Tibial nerve (tissue), 4 donors: Measurements from ENCODE around the gene GOLGA6D. TPM values are rescaled to one million over a fixed set of nuclear protein-coding genes. Genes with fewer than 3 reads are reported as not detected.
"Not testable (repeated sequence)": the region's sequence is repeated elsewhere in the genome, so short reads cannot be mapped to it uniquely, and the experiment has no call there.

ENCODE experiments used
- DNase-seq, 2 donors: peaks; one replicate each; pipeline ENCODE4 v3.0.0-alpha.2; 2019; ENCODE audit warnings: low spot score in 2 of 2
- H3K27ac ChIP-seq, 4 donors: fragments of 200-600 bp; sonication (generic) in 3 of 4; one replicate each; pipeline ENCODE4 v1.5.1; 2017 to 2019; ENCODE audit warnings: mild to moderate bottlenecking in 1 of 4
- H3K27me3 ChIP-seq, 2 donors: fragments of 200-600 bp; sonication (generic) in 1 of 2; one replicate each; pipeline versions ENCODE4 v1.5.1 to v1.6.0; 2017 to 2019
- H3K36me3 ChIP-seq, 3 donors: fragments of 200-600 bp; sonication (generic); one replicate each; pipeline ENCODE4 v1.5.1; 2018 to 2019
- H3K4me1 ChIP-seq, 4 donors: fragments of 200-600 bp; sonication (generic) in 3 of 4; one replicate each; pipeline ENCODE4 v1.5.1; 2017 to 2019
- H3K4me3 ChIP-seq, 4 donors: fragments of 200-600 bp; sonication (generic) in 3 of 4; one replicate each; pipeline ENCODE4 v1.5.1; 2017 to 2019; ENCODE audit warnings: mild to moderate bottlenecking in 1 of 4, moderate library complexity in 1 of 4
- H3K9me3 ChIP-seq, 4 donors: fragments of 200-600 bp; sonication (generic) in 3 of 4; one replicate each; pipeline ENCODE4 v1.5.1; 2017 to 2019
- EP300 ChIP-seq, 2 donors: sonication (generic); formaldehyde crosslinking; IDR thresholded peaks; one replicate each; pipeline ENCODE4 v1.6.1; 2017; ENCODE audit warnings: antibody characterized with exemption in 2 of 2, mild to moderate bottlenecking in 1 of 2
- POLR2A ChIP-seq, 2 donors: fragments of 450-650 bp; IDR thresholded peaks; one replicate each; pipeline ENCODE4 v1.6.1; 2017; ENCODE audit warnings: antibody characterized with exemption in 2 of 2, mild to moderate bottlenecking in 2 of 2, moderate library complexity in 2 of 2
- WGBS, 2 donors: methylation state at CpG; one replicate each; pipeline ENCODE4 v1.1.5; 2018; 5-methylcytosine and 5-hydroxymethylcytosine counted together
- total RNA-seq, 4 donors: library from RNA; depleted of rRNA; stranded (reverse); fragments of >200 nt; gene quantifications; one replicate each; pipeline ENCODE4 v1.1.0, GENCODE V29; 2016
- TF ChIP-seq, protein P1 (sequence below), 5 experiments: fragments of 200-600 bp in 3 of 5; fragments of 450-650 bp in 2 of 5; sonication (generic) in 3 of 5; IDR thresholded peaks; one replicate each; pipeline ENCODE4 v1.5.1; 2016 to 2019; ENCODE audit warnings: antibody characterized with exemption in 5 of 5, mild to moderate bottlenecking in 3 of 5, moderate library complexity in 2 of 5

Gene GOLGA6D, protein sequence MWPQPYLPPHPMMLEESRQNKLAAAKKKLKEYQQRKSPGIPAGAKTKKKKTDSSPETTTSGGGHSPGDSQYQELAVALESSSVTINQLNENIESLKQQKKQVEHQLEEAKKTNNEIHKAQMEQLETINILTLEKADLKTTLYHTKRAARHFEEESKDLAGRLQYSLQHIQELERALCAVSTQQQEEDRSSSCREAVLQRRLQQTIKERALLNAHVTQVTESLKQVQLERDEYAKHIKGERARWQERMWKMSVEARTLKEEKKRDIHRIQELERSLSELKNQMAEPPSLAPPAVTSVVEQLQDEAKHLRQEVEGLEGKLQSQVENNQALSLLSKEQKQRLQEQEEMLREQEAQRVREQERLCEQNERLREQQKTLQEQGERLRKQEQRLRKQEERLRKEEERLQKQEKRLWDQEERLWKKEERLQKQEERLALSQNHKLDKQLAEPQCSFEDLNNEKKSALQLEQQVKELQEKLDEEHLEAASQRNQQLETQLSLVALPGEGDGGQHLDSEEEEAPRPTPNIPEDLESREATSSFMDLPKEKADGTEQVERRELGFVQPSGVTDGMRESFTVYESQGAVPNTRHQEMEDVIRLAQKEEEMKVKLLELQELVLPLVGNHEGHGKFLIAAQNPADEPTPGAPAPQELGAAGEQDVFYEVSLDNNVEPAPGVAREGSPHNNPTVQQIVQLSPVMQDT
- total RNA-seq, result not detected

DNA sequence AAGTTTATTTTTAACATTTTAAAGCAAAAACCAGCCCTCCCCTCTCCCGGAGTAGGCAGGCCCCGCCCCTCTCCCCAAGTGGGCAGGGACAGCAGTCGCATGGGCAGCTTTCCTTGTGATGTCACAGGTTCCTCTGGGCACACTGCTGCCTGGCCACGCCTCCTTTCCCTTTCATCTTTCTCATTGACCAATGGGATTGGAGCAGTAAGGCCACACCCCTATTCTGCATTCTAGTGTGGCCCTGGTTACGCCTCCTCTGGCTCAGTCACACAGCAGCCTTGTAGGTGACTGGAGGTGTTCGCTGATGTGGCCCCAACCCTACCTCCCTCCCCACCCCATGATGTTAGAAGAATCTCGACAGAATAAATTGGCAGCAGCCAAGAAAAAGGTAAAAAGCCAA is at the start of gene GOLGA6D:
TSS of gene GOLGA6D (plus strand) at position 264 of the 400 bp plus-strand sequence. CDS start at position 305, 41 bp downstream.
- DNase-seq, H3K27me3 ChIP-seq, H3K27ac ChIP-seq, H3K4me1 ChIP-seq, H3K36me3 ChIP-seq, H3K9me3 ChIP-seq, H3K4me3 ChIP-seq: not testable (repeated sequence)
- WGBS, 2 donors, result no CpG with 5 or more reads among the region's 7 CpGs

DNA sequence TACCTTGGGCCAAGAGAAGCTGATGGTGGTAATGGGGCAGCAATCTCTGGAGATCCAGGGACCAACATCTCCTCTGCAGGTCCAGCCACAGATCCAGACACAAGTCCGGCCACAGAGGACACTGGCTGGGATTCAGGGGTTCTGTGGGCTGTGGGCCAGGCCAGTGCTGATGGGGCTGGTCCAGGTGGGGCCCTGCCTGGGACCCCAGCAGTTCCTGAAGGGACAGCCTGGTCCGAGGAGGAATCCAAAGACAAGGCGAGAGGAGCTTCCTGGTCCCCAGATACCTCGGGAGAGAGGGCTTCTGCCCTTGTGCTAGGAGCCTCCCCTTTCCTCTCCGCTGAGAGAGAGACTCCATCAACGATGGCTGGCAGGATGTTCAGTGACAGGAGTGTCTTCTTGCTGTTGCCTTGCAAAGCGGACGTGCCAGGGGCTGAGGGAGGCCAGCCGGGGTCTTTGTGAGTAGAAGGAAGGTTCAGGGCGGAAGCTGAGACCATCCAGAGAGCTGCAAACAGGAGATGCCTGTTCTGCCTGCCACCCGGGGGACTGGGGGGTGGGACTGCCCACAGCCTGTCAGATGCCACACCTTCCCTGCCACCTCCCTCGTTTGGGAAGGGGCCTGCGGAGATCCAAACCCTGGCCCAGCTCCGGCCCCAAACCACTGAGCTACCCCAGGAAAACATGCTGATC is 49.0 kb upstream of the GOLGA6D start:
- Histone ChIP-seq H3K27ac (no peak overlapping the region), H3K9me3 (no peaks in the 10 kb centered on the region), H3K4me1 (no peaks in the 10 kb centered on the region), H3K27me3 (peaks cover 0 to 41% of the 10 kb centered on the region in 2 donors), H3K4me3 (no peak overlapping the region), H3K36me3 (no peaks in the 10 kb centered on the region)
- DNase-seq, result no peak
- TF ChIP-seq, protein P1, sequence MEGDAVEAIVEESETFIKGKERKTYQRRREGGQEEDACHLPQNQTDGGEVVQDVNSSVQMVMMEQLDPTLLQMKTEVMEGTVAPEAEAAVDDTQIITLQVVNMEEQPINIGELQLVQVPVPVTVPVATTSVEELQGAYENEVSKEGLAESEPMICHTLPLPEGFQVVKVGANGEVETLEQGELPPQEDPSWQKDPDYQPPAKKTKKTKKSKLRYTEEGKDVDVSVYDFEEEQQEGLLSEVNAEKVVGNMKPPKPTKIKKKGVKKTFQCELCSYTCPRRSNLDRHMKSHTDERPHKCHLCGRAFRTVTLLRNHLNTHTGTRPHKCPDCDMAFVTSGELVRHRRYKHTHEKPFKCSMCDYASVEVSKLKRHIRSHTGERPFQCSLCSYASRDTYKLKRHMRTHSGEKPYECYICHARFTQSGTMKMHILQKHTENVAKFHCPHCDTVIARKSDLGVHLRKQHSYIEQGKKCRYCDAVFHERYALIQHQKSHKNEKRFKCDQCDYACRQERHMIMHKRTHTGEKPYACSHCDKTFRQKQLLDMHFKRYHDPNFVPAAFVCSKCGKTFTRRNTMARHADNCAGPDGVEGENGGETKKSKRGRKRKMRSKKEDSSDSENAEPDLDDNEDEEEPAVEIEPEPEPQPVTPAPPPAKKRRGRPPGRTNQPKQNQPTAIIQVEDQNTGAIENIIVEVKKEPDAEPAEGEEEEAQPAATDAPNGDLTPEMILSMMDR (IDR thresholded peaks at IDR 0.05), result no peak
- whole genome bisulfite sequencing, 2 donors, result 64 to 65% methylated on average over 14 of the region's 14 CpGs

DNA sequence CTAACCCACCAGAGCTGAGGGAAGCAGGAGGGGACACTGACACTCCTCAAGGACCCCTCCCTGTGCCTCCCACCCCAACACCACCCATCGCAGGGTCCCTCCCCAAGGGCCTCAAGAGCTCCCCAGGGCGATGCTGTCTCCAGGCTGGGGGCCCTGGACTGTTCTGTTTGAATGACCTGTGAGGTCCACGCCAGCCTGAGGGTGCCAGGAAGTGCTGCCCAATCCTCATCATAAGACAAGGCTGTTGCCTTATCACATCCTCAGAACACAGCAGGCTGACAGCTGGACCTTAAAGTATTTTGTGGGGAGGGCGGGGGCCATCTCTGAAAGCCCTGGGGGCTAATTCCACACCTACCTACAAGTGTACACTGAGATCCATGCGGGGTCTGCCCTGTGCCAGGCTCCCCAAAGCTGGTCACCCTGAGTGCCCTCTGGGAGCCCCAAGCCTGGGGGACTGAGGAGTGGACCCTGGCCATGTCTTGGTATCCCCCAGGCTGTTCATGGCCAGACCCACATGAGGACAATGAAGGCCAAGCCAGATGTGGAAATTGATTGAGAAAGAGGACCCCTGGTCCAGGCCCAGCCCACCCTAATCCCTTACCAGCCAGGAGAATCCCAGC is 48.3 kb upstream of the GOLGA6D start:
- Histone ChIP-seq H3K36me3 (no peaks in the 10 kb centered on the region), H3K4me1 (no peaks in the 10 kb centered on the region), H3K4me3 (no peak overlapping the region), H3K27ac (no peak overlapping the region), H3K9me3 (no peaks in the 10 kb centered on the region), H3K27me3 (peaks cover 0 to 41% of the 10 kb centered on the region in 2 donors)
- WGBS, 2 donors, result 81 to 83% methylated on average over 3 to 5 of the region's 5 CpGs
- no peak for DNase-seq
- TF ChIP-seq, protein P1 (IDR thresholded peaks at IDR 0.05), result no peak
- TF ChIP-seq POLR2A (IDR thresholded peaks at IDR 0.05), result no peak
- no peak for TF ChIP-seq EP300 (IDR thresholded peaks at IDR 0.05)

GRCh38 chr15:75235051-75235673 is 47.5 kb upstream of the GOLGA6D start:
- Histone ChIP-seq H3K27me3 (peaks cover 0 to 41% of the 10 kb centered on the region in 2 donors), H3K27ac (no peak overlapping the region), H3K4me1 (no peaks in the 10 kb centered on the region), H3K9me3 (no peaks in the 10 kb centered on the region), H3K36me3 (no peaks in the 10 kb centered on the region), H3K4me3 (no peak overlapping the region)
- 81 to 83% methylated on average over 10 of the region's 10 CpGs for WGBS, 2 donors
- TF ChIP-seq POLR2A (IDR thresholded peaks at IDR 0.05) (no peak), EP300 (IDR thresholded peaks at IDR 0.05) (no peak)
- TF ChIP-seq, protein P1 (IDR thresholded peaks at IDR 0.05), result no peak
- DNase-seq, result no peak
